ENCODE results near the gene PCARE.
A peak's percentile ranks its signal among the peaks of the same experiment; 100 is the strongest.

The PCARE gene

DNA sequence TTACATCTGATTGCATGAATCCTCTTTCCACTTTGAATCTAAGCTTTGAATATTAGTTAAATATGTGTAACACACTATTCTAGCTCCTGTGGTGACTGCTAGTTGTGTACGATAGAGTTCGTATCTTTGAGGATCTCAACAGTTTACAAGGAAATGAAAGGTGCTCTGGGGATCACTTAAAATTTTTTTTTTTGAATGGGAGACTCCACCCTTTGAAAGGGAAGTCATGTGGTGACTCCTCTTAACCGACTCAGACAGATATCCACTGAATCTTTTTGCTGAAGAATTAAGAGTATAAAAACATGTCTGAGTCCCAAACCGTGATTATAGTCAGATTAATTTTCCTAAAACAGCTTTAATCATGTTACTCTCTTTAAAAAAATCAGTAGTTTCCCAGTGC, 44.9 kb upstream of the PCARE start:
- H2AFZ ChIP-seq (ENCODE audit: low read length), result no peak overlapping the region
- H3K27me3 ChIP-seq (replicated peaks; ENCODE audit: insufficient read depth, low read length), result no peaks in the 10 kb centered on the region
- H3K9me2 ChIP-seq (replicated peaks; ENCODE audit: insufficient read depth, low read length), result no peaks in the 10 kb centered on the region
- H3K4me1 ChIP-seq (ENCODE audit: low read length), result peaks cover 6% of the 10 kb centered on the region
- no peaks in the 10 kb centered on the region for H3K79me2 ChIP-seq (ENCODE audit: low read length)
- H3K27ac ChIP-seq (ENCODE audit: low read length), result no peak overlapping the region
- H3K9me3 ChIP-seq (replicated peaks; ENCODE audit: insufficient read depth, low read length), result no peaks in the 10 kb centered on the region
- no peak for DNase-seq
- no peaks in the 10 kb centered on the region for H3K36me3 ChIP-seq (replicated peaks; ENCODE audit: insufficient read depth, low read length)
- H3K4me3 ChIP-seq (ENCODE audit: low read length), result no peak overlapping the region
- no peaks in the 10 kb centered on the region for H4K20me1 ChIP-seq (ENCODE audit: insufficient read depth, low read length)
- no peak for TF ChIP-seq EZH2phosphoT487 (IDR thresholded peaks at IDR 0.05; ENCODE audit: low read length)
- TF ChIP-seq, protein P1, sequence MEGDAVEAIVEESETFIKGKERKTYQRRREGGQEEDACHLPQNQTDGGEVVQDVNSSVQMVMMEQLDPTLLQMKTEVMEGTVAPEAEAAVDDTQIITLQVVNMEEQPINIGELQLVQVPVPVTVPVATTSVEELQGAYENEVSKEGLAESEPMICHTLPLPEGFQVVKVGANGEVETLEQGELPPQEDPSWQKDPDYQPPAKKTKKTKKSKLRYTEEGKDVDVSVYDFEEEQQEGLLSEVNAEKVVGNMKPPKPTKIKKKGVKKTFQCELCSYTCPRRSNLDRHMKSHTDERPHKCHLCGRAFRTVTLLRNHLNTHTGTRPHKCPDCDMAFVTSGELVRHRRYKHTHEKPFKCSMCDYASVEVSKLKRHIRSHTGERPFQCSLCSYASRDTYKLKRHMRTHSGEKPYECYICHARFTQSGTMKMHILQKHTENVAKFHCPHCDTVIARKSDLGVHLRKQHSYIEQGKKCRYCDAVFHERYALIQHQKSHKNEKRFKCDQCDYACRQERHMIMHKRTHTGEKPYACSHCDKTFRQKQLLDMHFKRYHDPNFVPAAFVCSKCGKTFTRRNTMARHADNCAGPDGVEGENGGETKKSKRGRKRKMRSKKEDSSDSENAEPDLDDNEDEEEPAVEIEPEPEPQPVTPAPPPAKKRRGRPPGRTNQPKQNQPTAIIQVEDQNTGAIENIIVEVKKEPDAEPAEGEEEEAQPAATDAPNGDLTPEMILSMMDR (IDR thresholded peaks at IDR 0.05; ENCODE audit: low read length), result no peak
- no peak overlapping the region for H3K9ac ChIP-seq (ENCODE audit: low read length)
- no peak overlapping the region for H3K4me2 ChIP-seq (ENCODE audit: low read depth, low read length)
- H3F3A ChIP-seq (ENCODE audit: insufficient read depth, low read length), result peaks cover 8% of the 10 kb centered on the region; the same call in 1 of the 2 replicates

DNA sequence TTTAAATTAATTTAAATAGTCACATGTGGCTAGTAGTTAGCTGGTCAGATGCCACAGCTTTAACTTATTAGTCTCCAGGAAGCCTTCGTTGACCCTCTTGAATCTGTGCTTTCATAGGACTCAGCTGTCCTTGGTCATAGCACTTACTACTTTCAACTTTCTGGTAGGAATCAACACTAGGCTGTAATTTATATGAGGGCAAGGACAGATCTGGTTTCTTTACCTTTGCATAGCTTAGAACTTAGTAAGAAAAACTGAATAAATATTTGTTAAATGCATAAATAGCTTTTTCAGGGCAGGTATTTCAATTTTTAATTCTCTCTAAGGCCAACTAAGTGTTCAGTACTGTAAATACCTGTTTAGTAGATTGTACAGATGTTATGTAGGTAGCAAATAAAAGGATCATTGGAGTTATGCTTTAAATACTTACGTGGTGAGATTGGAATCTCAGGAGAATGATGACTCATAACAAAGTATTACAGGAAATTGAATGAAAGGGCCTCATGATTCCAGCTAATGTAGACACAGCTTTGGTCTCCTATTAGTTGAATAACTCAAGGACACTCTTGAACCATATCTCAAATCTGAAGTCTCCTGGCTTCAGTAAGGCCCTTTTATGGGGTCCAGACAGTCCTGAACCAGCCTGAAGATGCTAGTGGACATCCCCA, 43.4 kb upstream of the PCARE start:
- no peak overlapping the region for H3K27ac ChIP-seq (ENCODE audit: low read length)
- DNase-seq, result no peak
- H3K4me2 ChIP-seq (ENCODE audit: low read depth, low read length), result no peak overlapping the region

DNA sequence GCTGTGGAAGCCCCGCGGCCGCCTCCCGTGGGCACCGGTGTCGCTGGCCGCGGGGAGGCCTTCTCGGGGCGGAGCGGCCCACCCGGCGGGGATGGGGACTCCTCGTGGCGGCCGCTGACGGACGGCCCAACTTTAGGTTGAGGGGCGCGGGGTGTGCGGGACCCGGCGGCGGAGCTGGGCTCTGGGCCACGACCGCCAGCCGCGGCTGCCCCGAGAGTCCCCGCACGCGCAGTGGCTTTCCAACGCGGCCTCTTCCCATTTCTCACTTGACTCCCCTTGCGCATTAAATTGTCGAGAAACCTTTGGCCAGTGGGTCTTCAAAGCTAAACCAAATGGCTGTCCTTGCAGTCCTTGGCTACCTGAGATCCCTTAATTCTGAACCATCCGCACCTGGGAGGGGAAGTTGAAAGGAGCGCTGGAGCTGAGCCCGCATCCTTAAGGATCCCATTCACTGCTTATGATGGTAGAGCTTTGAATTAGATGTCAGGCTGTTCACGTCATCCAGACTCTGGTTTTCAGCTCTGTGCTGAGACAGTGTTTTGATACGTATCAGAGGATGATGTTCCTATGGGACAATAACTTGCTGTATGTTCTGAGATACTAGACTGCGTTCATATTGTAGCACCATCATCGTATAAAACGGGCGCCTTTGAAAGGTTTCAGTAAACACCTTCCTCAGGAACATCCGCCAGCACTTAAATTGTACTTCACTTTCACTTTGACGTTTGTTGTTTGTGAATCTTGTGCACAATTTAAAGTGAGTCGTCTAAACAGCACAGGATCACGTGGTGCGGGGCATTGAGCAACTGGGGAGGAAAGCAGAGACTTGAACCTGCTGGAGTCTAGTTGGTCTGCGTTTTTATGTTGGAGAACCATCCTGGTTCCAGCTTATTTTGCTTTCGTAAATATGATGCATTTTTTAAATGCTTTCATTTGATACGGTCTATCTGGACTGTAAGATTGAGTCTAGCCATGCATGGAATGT, 41.8 kb upstream of the PCARE start:
- Histone ChIP-seq H3K4me2 (ENCODE audit: low read depth, low read length) (peak overlapping the region; percentile 92), H3K36me3 (replicated peaks; ENCODE audit: insufficient read depth, low read length) (no peaks in the 10 kb centered on the region), H3K27ac (ENCODE audit: low read length) (peak overlapping the region; percentile 37; the same call in 1 of the 2 replicates), H3K9me2 (replicated peaks; ENCODE audit: insufficient read depth, low read length) (no peaks in the 10 kb centered on the region), H4K20me1 (ENCODE audit: insufficient read depth, low read length) (no peaks in the 10 kb centered on the region), H3K4me3 (ENCODE audit: low read length) (peak overlapping the region; percentile 69), H3K9ac (ENCODE audit: low read length) (peak overlapping the region; percentile 63), H3K27me3 (replicated peaks; ENCODE audit: insufficient read depth, low read length) (no peaks in the 10 kb centered on the region), H3K79me2 (ENCODE audit: low read length) (no peaks in the 10 kb centered on the region), H3F3A (ENCODE audit: insufficient read depth, low read length) (peaks cover 8% of the 10 kb centered on the region; the same call in 1 of the 2 replicates), H3K9me3 (replicated peaks; ENCODE audit: insufficient read depth, low read length) (no peaks in the 10 kb centered on the region), H3K4me1 (ENCODE audit: low read length) (peaks cover 11% of the 10 kb centered on the region), H2AFZ (ENCODE audit: low read length) (peak overlapping the region; percentile 73)
- no peak for TF ChIP-seq EZH2 (optimal IDR thresholded peaks at IDR 0.05; ENCODE audit: low read depth, low read length)
- TF ChIP-seq, protein P1 (IDR thresholded peaks at IDR 0.05; ENCODE audit: low read length), result no peak
- no peak for TF ChIP-seq EZH2phosphoT487 (IDR thresholded peaks at IDR 0.05; ENCODE audit: low read length)
- peak; percentile 82 for DNase-seq

More for the DNA sequence above, 43.4 kb upstream of the PCARE start:
- Histone ChIP-seq H4K20me1 (ENCODE audit: insufficient read depth, low read length) (no peaks in the 10 kb centered on the region), H3K79me2 (ENCODE audit: low read length) (no peaks in the 10 kb centered on the region), H2AFZ (ENCODE audit: low read length) (no peak overlapping the region), H3K4me3 (ENCODE audit: low read length) (no peak overlapping the region), H3F3A (ENCODE audit: insufficient read depth, low read length) (peaks cover 8% of the 10 kb centered on the region; the same call in 1 of the 2 replicates), H3K9ac (ENCODE audit: low read length) (no peak overlapping the region), H3K36me3 (replicated peaks; ENCODE audit: insufficient read depth, low read length) (no peaks in the 10 kb centered on the region), H3K9me3 (replicated peaks; ENCODE audit: insufficient read depth, low read length) (no peaks in the 10 kb centered on the region), H3K27me3 (replicated peaks; ENCODE audit: insufficient read depth, low read length) (no peaks in the 10 kb centered on the region), H3K9me2 (replicated peaks; ENCODE audit: insufficient read depth, low read length) (no peaks in the 10 kb centered on the region), H3K4me1 (ENCODE audit: low read length) (peaks cover 11% of the 10 kb centered on the region)
- TF ChIP-seq EZH2phosphoT487 (IDR thresholded peaks at IDR 0.05; ENCODE audit: low read length) (no peak), EZH2 (optimal IDR thresholded peaks at IDR 0.05; ENCODE audit: low read depth, low read length) (no peak)
- TF ChIP-seq, protein P1 (IDR thresholded peaks at IDR 0.05; ENCODE audit: low read length), result no peak
